ENCODE measurements around the gene TGFBR3.
"Not testable (repeated sequence)": the region's sequence is repeated elsewhere in the genome, so short reads cannot be mapped to it uniquely, and the experiment has no call there.

The TGFBR3 gene

GRCh38 chr1:91670781-91671180 lies 215.2 kb downstream of the TGFBR3 start:
- CTCF ChIA-PET = no interaction called here
- TF ChIP-seq, protein P1, sequence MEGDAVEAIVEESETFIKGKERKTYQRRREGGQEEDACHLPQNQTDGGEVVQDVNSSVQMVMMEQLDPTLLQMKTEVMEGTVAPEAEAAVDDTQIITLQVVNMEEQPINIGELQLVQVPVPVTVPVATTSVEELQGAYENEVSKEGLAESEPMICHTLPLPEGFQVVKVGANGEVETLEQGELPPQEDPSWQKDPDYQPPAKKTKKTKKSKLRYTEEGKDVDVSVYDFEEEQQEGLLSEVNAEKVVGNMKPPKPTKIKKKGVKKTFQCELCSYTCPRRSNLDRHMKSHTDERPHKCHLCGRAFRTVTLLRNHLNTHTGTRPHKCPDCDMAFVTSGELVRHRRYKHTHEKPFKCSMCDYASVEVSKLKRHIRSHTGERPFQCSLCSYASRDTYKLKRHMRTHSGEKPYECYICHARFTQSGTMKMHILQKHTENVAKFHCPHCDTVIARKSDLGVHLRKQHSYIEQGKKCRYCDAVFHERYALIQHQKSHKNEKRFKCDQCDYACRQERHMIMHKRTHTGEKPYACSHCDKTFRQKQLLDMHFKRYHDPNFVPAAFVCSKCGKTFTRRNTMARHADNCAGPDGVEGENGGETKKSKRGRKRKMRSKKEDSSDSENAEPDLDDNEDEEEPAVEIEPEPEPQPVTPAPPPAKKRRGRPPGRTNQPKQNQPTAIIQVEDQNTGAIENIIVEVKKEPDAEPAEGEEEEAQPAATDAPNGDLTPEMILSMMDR (conservative IDR thresholded peaks at IDR 0.05; ENCODE audit: low read depth) = no peak
- no peak for DNase-seq (ENCODE audit: low spot score)
- no peak overlapping the region for H3K27ac ChIP-seq
- POLR2A ChIA-PET (ENCODE audit: low non-redundant PET) = no interaction called here

- ChIA-PET POLR2A (ENCODE audit: low non-redundant PET) (no interaction called here), CTCF (no interaction called here)
- TF ChIP-seq, protein P1 (conservative IDR thresholded peaks at IDR 0.05; ENCODE audit: low read depth) = no peak
- DNase-seq (ENCODE audit: low spot score) = no peak
- no peak overlapping the region for H3K27ac ChIP-seq
These were observed 216.2 kb downstream of the TGFBR3 start for GRCh38 chr1:91669584-91670350.

DNA sequence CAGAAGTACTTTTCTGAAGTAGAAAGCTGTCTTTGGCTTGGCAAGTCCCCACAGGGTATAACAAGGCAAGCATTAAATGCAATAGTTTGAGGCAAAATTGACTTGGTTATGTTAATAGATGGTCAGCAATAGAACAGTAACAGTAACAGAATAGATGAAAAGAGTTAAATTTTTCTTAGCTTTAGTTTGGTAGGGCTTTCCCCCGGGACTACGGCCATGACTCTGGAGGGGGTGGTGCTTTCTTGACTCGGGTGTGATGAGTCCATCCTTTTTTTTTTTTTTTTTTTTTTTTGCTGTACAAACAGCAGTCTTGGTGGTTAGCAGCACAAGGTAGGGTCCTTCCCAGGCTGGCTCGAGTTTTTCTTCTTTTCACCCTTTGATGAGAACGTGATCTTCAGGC lies 219.3 kb downstream of the TGFBR3 start:
- CTCF ChIA-PET = interaction anchor here (0.6 kb wide), 1 partner anchor 35 kb away, joined by 5 read pairs; no protein-coding TSS in a partner anchor

GRCh38 chr1:91661121-91661520 lies 224.8 kb downstream of the TGFBR3 start:
- CTCF ChIA-PET = no interaction called here
- POLR2A ChIA-PET (ENCODE audit: low non-redundant PET) = no interaction called here
- H3K27ac ChIP-seq = no peak overlapping the region
- no peak for DNase-seq (ENCODE audit: low spot score)
- TF ChIP-seq, protein P1 (conservative IDR thresholded peaks at IDR 0.05; ENCODE audit: low read depth) = no peak

More for the DNA sequence above, 219.3 kb downstream of the TGFBR3 start:
- H3K27ac ChIP-seq; DNase-seq (ENCODE audit: low spot score); POLR2A ChIA-PET (ENCODE audit: low non-redundant PET): not testable (repeated sequence)

GRCh38 chr1:91660708-91661107 lies 225.2 kb downstream of the TGFBR3 start:
- ChIA-PET POLR2A (ENCODE audit: low non-redundant PET) (no interaction called here), CTCF (no interaction called here)
- TF ChIP-seq, protein P1 (conservative IDR thresholded peaks at IDR 0.05; ENCODE audit: low read depth) = no peak
- no peak for DNase-seq (ENCODE audit: low spot score)
- no peak overlapping the region for H3K27ac ChIP-seq

- ChIA-PET CTCF (no interaction called here), POLR2A (ENCODE audit: low non-redundant PET) (no interaction called here)
- no peak overlapping the region for H3K27ac ChIP-seq
- no peak for DNase-seq (ENCODE audit: low spot score)
- TF ChIP-seq, protein P1 (conservative IDR thresholded peaks at IDR 0.05; ENCODE audit: low read depth) = no peak
These were observed 230.0 kb downstream of the TGFBR3 start for GRCh38 chr1:91655912-91656449.

DNA sequence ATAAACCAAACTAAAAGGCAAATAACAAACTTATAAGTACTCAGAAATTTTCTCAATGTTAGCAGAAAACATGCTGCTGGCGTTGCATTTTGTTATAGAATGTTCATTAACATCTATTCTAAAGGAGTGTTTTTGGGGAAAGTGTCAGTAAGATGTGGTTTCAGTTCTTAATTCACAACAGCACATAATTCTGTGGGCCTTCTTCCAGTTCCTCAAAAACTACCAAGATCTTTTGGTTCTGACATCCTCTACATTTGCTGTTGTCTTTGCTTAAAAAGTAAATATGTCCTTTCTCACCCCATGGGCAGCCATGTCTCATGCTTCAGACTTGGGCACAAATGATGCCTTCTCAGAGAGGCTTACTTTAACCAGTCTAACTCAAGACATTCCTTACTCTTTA lies 232.8 kb downstream of the TGFBR3 start:
- ChIA-PET CTCF (no interaction called here), POLR2A (ENCODE audit: low non-redundant PET) (no interaction called here)
- no peak for DNase-seq (ENCODE audit: low spot score)
- TF ChIP-seq, protein P1 (conservative IDR thresholded peaks at IDR 0.05; ENCODE audit: low read depth) = no peak
- no peak overlapping the region for H3K27ac ChIP-seq

All from RWPE1 (cell line).